GM12878 (cell line): ENCODE results near the gene ZNF469. TPM values are rescaled to one million over a fixed set of nuclear protein-coding genes. Genes with fewer than 3 reads are reported as not detected.

Experiments
- ATAC-seq: fragments of 200-7000 bp; cut with Tn5 transposase; 3 replicates; pipeline ENCODE4 v1.9.1; 2020; ENCODE audit warnings: mild to moderate bottlenecking, moderate library complexity
- BruUV-seq: library from RNA; stranded (reverse); fragments of 400-500 nt; replicated peaks from 2 replicates; lab custom pipeline; 2021; lab: Mats Ljungman, UMichigan
- CTCF ChIA-PET: fragments of 300-600 bp; sonication (Branson Sonifier 250); formaldehyde crosslinking; extraction: SDS; loops from one replicate; lab custom pipeline; 2021; ENCODE audit warnings: inconsistent platforms; lab: Yijun Ruan, JAX
- POLR2A ChIA-PET: fragments of 350-600 bp; formaldehyde crosslinking; extraction: SDS; loops from one replicate; lab custom pipeline; 2021; ENCODE audit warnings: inconsistent platforms; lab: Charles Lee
- RAD21 ChIA-PET: fragments of 300-600 bp; sonication (Branson Sonifier 250); formaldehyde crosslinking; loops from one replicate; lab custom pipeline; 2023; ENCODE audit warnings: antibody characterized with exemption; ENCODE audit not compliant: unreplicated experiment; lab: Charles Lee
- SMC1A ChIA-PET: fragments of 300-600 bp; sonication (Branson Sonifier 250); formaldehyde crosslinking; loops from one replicate; lab custom pipeline; 2023; ENCODE audit not compliant: unreplicated experiment, uncharacterized antibody; lab: Charles Lee
- DNase-seq: peaks from one replicate; pipeline ENCODE4 v3.0.0-alpha.2; 2011; ENCODE audit warnings: low read depth, low spot score
- FAIRE-seq: peaks from 3 replicates; lab custom pipeline; 2011; peaks lifted over from hg19 to GRCh38; lab: Jason Lieb, UNC
- H2AFZ ChIP-seq: 2 replicates; pipeline ENCODE4 v1.6.0; 2011; ENCODE audit warnings: low read depth, low read length, control low read depth; ENCODE audit not compliant: control insufficient read depth
- H3K27ac ChIP-seq: 2 replicates; pipeline ENCODE4 v1.5.1; 2011; ENCODE audit warnings: control low read depth; ENCODE audit not compliant: control insufficient read depth, insufficient read depth
- H3K27me3 ChIP-seq, 2 experiments: replicated peaks in 1 of 2; 2 replicates each; pipeline versions ENCODE4 v1.6.0 to v1.6.1; 2011; ENCODE audit warnings: low read length in 1 of 2; ENCODE audit not compliant: control insufficient read depth in 2 of 2, insufficient read depth in 2 of 2
- H3K36me3 ChIP-seq, 2 experiments: 2 replicates each; pipeline ENCODE4 v1.5.1; 2011; ENCODE audit warnings: low read length in 1 of 2; ENCODE audit not compliant: control insufficient read depth in 2 of 2, insufficient read depth in 2 of 2
- H3K4me1 ChIP-seq: 2 replicates; pipeline ENCODE4 v1.6.1; 2011; ENCODE audit warnings: mild to moderate bottlenecking, low read length, moderate library complexity, mixed read lengths; ENCODE audit not compliant: control insufficient read depth, insufficient read depth
- H3K4me2 ChIP-seq: 2 replicates; pipeline ENCODE4 v1.6.0; 2011; ENCODE audit warnings: control low read depth; ENCODE audit not compliant: control insufficient read depth, insufficient read depth
- H3K4me3 ChIP-seq: fragments of 200-600 bp; sonication (generic); 2 replicates; pipeline ENCODE4 v1.5.1; 2016
- H3K79me2 ChIP-seq: 2 replicates; pipeline ENCODE4 v1.6.0; 2011; ENCODE audit warnings: low read length; ENCODE audit not compliant: control insufficient read depth, insufficient read depth
- H3K9ac ChIP-seq: 2 replicates; pipeline ENCODE4 v1.8.0; 2011; ENCODE audit warnings: low read length, control low read depth, mixed read lengths; ENCODE audit not compliant: control insufficient read depth, insufficient read depth
- H3K9me3 ChIP-seq: replicated peaks from 3 replicates; pipeline ENCODE4 v1.5.1; 2011; ENCODE audit warnings: mild to moderate bottlenecking, low read length; ENCODE audit not compliant: control insufficient read depth, insufficient read depth
- H4K20me1 ChIP-seq: 2 replicates; pipeline ENCODE4 v1.6.0; 2011; ENCODE audit not compliant: control insufficient read depth, insufficient read depth
- BCL11A ChIP-seq: IDR thresholded peaks from 2 replicates; pipeline ENCODE4 v1.6.1; 2011; ENCODE audit warnings: low read depth, low read length
- BMI1 ChIP-seq: fragments of 450-650 bp; IDR thresholded peaks from 2 replicates; pipeline ENCODE4 v1.6.1; 2016; ENCODE audit warnings: mild to moderate bottlenecking, moderate library complexity, borderline replicate concordance
- EGR1 ChIP-seq, 2 experiments: IDR thresholded peaks; 1 replicate in 1 of 2; 2 replicates in 1 of 2; pipeline ENCODE4 v1.6.1; 2011 to 2012; ENCODE audit warnings: low read depth in 2 of 2, low read length in 2 of 2, borderline replicate concordance in 1 of 2, mild to moderate bottlenecking in 1 of 2, moderate library complexity in 1 of 2
- ETV6 ChIP-seq, 2 experiments: fragments of 450-650 bp in 1 of 2; IDR thresholded peaks in 1 of 2; conservative IDR thresholded peaks in 1 of 2; 2 replicates each; pipeline ENCODE4 v1.6.1; 2014; ENCODE audit warnings: antibody characterized with exemption in 1 of 2, borderline replicate concordance in 1 of 2, low read depth in 1 of 2, mild to moderate bottlenecking in 1 of 2, moderate library complexity in 1 of 2
- GATAD2B ChIP-seq: fragments of 450-650 bp; conservative IDR thresholded peaks from 2 replicates; pipeline ENCODE4 v1.6.1; 2017; ENCODE audit warnings: low read depth, mild to moderate bottlenecking, moderate library complexity
- JUNB ChIP-seq: IDR thresholded peaks from 2 replicates; pipeline ENCODE4 v1.6.1; 2016; ENCODE audit warnings: antibody characterized with exemption, mild to moderate bottlenecking
- NBN ChIP-seq: fragments of 450-650 bp; IDR thresholded peaks from 2 replicates; pipeline ENCODE4 v1.6.1; 2016
- NR2F1 ChIP-seq: fragments of 450-650 bp; conservative IDR thresholded peaks from 2 replicates; pipeline ENCODE4 v1.6.1; 2017; ENCODE audit warnings: mild to moderate bottlenecking
- RFX5 ChIP-seq: IDR thresholded peaks from 2 replicates; pipeline ENCODE4 v1.6.1; 2011; ENCODE audit warnings: low read depth, low read length, improper control_type of control experiment
- RUNX3 ChIP-seq: IDR thresholded peaks from 2 replicates; pipeline ENCODE4 v1.6.1; 2012; ENCODE audit warnings: low read length, inconsistent platforms
- SMC3 ChIP-seq: IDR thresholded peaks from 2 replicates; pipeline ENCODE4 v1.6.1; 2011; ENCODE audit warnings: low read length, improper control_type of control experiment, borderline replicate concordance
- SP1 ChIP-seq: IDR thresholded peaks from one replicate; pipeline ENCODE4 v1.6.1; 2011; ENCODE audit warnings: low read depth, low read length
- SREBF1 ChIP-seq: IDR thresholded peaks from 2 replicates; pipeline ENCODE4 v1.6.1; 2012; ENCODE audit warnings: mild to moderate bottlenecking, low read length
- WGBS: methylation state at CpG from one replicate; pipeline ENCODE4 v1.1.6; 2016; ENCODE audit warnings: low lambda C conversion rate; ENCODE audit not compliant: insufficient replicate concordance, insufficient coverage; ENCODE audit errors: missing lambda C conversion rate; 5-methylcytosine and 5-hydroxymethylcytosine counted together
- in situ Hi-C: fragments of 300-500 bp; cut with MboI; formaldehyde crosslinking; loops from 9 replicates; pipeline ENCODE4 v1.14.3; 2018; ENCODE audit warnings: mixed read lengths
- intact Hi-C: fragments of 100-400 bp; cut with micrococcal nuclease; formaldehyde crosslinking; loops from one replicate; pipeline ENCODE4 v1.14.2; 2022; ENCODE audit not compliant: unreplicated experiment
- polyA plus RNA-seq, 11 experiments: library from polyadenylated mRNA; depleted of rRNA in 4 of 11; unstranded in 6 of 11; stranded (reverse) in 5 of 11; fragments of >200 nt; fragmentation: Nextera tagmentation in 4 of 11; fragmentation: Illumina TruSeq in 1 of 11; extraction: Ambion mirVana in 4 of 11; extraction: Trizol in 1 of 11; gene quantifications; 1 replicate in 1 of 11; 2 replicates in 10 of 11; pipeline versions ENCODE4 v1.2.1 to v1.2.3, GENCODE V29; 2011 to 2016; ENCODE audit warnings: inconsistent platforms in 2 of 11, missing spikeins in 2 of 11, low read depth in 1 of 11
- total RNA-seq, 4 experiments: library from RNA; depleted of rRNA in 3 of 4; stranded (reverse); fragments of >200 nt in 3 of 4; fragmentation: Illumina TruSeq in 1 of 4; extraction: Trizol in 1 of 4; gene quantifications; 2 replicates each; pipeline versions ENCODE4 v1.2.1 to v1.2.3, GENCODE V29; 2013 to 2021
- TF ChIP-seq, protein P1 (sequence below), 3 experiments: IDR thresholded peaks in 2 of 3; conservative IDR thresholded peaks in 1 of 3; 2 replicates each; pipeline ENCODE4 v1.5.1; 2011; ENCODE audit warnings: low read depth in 3 of 3, low read length in 3 of 3, mild to moderate bottlenecking in 3 of 3, control low read depth in 2 of 3, moderate library complexity in 2 of 3, inconsistent platforms in 1 of 3, mixed read lengths in 1 of 3; ENCODE audit not compliant: control insufficient read depth in 2 of 3, insufficient read depth in 1 of 3; ENCODE audit errors: extremely low read depth in 1 of 3

Gene ZNF469
- total and polyA plus RNA-seq, 10 of the 15 experiments (the other 5 are each of a cell fraction or from before 2014, with no cell fraction given): 0.01 to 0.21 (median 0.04) TPM; not detected in 3

DNA sequence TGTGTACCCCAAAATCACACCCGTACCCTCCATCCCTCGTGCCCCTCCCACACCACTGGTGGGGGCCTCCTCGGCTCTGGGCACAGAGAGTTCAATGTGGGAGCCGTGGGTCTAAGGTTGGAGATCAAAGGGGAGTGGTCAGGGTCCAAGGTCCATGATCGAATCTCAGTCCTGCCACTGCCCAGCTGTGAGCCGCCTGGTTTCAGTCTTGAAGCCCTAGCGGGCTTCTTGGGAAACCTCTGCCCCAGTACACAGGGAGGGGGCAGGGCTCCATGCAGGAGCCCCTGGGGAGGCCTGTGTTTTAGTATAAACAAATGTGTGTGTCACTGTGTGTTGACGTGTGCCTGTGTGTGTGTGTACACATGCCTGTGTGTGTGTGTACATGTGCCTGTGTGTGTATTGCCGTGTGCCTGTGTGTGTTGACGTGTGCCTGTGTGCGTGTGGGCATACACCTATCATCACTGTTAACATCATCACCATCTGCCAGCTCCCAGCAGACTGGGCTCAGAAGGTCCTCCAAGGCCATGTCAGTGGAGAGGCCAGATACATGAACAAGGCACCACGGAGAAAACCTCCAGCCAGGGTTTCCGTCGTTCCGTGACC is 26.5 kb upstream of the ZNF469 start:
- POLR2A ChIA-PET: no interaction called here
- Histone ChIP-seq H3K36me3 (no peaks in the 10 kb centered on the region), H3K9ac (no peak overlapping the region), H3K27me3 (no peaks in the 10 kb centered on the region; a peak in 1 of 4 replicates), H3K4me3 (no peak overlapping the region), H4K20me1 (no peaks in the 10 kb centered on the region), H3K9me3 (no peaks in the 10 kb centered on the region), H3K4me2 (no peak overlapping the region), H3K4me1 (no peaks in the 10 kb centered on the region), H3K79me2 (no peaks in the 10 kb centered on the region), H2AFZ (no peak overlapping the region), H3K27ac (no peak overlapping the region)
- in situ Hi-C loops (no loop called here), intact Hi-C loops (no loop called here)
- no peak for ATAC-seq
- SMC1A ChIA-PET: no interaction called here
- RAD21 ChIA-PET: no interaction called here
- TF ChIP-seq RUNX3 (no peak), JUNB (no peak), SP1 (no peak), ETV6 (conservative IDR thresholded peaks at IDR 0.05 in 1 of 2, IDR thresholded peaks at IDR 0.05 in 1 of 2; ENCODE audit: borderline replicate concordance in 1 of 2, low read depth in 1 of 2) (no peak), NBN (no peak), GATAD2B (no peak), SMC3 (no peak), RFX5 (no peak), NR2F1 (no peak), SREBF1 (no peak), BCL11A (no peak), BMI1 (no peak), EGR1 (IDR thresholded peaks at IDR 0.05; ENCODE audit: borderline replicate concordance in 1 of 2, low read depth in 2 of 2, low read length in 2 of 2) (no peak)
- TF ChIP-seq, protein P1, sequence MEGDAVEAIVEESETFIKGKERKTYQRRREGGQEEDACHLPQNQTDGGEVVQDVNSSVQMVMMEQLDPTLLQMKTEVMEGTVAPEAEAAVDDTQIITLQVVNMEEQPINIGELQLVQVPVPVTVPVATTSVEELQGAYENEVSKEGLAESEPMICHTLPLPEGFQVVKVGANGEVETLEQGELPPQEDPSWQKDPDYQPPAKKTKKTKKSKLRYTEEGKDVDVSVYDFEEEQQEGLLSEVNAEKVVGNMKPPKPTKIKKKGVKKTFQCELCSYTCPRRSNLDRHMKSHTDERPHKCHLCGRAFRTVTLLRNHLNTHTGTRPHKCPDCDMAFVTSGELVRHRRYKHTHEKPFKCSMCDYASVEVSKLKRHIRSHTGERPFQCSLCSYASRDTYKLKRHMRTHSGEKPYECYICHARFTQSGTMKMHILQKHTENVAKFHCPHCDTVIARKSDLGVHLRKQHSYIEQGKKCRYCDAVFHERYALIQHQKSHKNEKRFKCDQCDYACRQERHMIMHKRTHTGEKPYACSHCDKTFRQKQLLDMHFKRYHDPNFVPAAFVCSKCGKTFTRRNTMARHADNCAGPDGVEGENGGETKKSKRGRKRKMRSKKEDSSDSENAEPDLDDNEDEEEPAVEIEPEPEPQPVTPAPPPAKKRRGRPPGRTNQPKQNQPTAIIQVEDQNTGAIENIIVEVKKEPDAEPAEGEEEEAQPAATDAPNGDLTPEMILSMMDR (IDR thresholded peaks at IDR 0.05 in 2 of 3, conservative IDR thresholded peaks at IDR 0.05 in 1 of 3; ENCODE audit: control insufficient read depth in 2 of 3, extremely low read depth in 1 of 3, insufficient read depth in 1 of 3, low read depth in 3 of 3, low read length in 3 of 3): no peak
- no peak for FAIRE-seq
- BruUV-seq: no TSS peak
- 37% methylated on average over 15 of the region's 15 CpGs for WGBS
- CTCF ChIA-PET: no interaction called here
- no peak for DNase-seq
